Measurements from ENCODE around the gene HOXC11.

HOXC11 gene

GRCh38 chr12:54002915-54003389 lies 30.0 kb downstream of the HOXC11 start:
- DNase-seq (ENCODE audit: insufficient read length, low spot score) (no peak), FAIRE-seq (no peak)
- no peak for TF ChIP-seq POLR2A (IDR thresholded peaks at IDR 0.05; ENCODE audit: low read depth, low read length)

GRCh38 chr12:54003625-54004024 lies 30.7 kb downstream of the HOXC11 start:
- no peak for TF ChIP-seq POLR2A (IDR thresholded peaks at IDR 0.05; ENCODE audit: low read depth, low read length)
- FAIRE-seq (no peak), DNase-seq (ENCODE audit: insufficient read length, low spot score) (no peak)

- DNase-seq (ENCODE audit: insufficient read length, low spot score): no peak
- FAIRE-seq: no peak
- no peak for TF ChIP-seq POLR2A (IDR thresholded peaks at IDR 0.05; ENCODE audit: low read depth, low read length)
These were observed 31.3 kb downstream of the HOXC11 start for GRCh38 chr12:54004063-54004840.

- no peak for TF ChIP-seq POLR2A (IDR thresholded peaks at IDR 0.05; ENCODE audit: low read depth, low read length)
- FAIRE-seq (no peak), DNase-seq (ENCODE audit: insufficient read length, low spot score) (no peak)
These were observed 32.1 kb downstream of the HOXC11 start for GRCh38 chr12:54004841-54005530.

GRCh38 chr12:54005531-54005852 lies 32.6 kb downstream of the HOXC11 start:
- FAIRE-seq (no peak), DNase-seq (ENCODE audit: insufficient read length, low spot score) (no peak)
- no peak for TF ChIP-seq POLR2A (IDR thresholded peaks at IDR 0.05; ENCODE audit: low read depth, low read length)

GRCh38 chr12:54005853-54006558 lies 33.1 kb downstream of the HOXC11 start:
- no peak for FAIRE-seq

GRCh38 chr12:54006559-54007220 lies 33.8 kb downstream of the HOXC11 start:
- no peak for FAIRE-seq
- DNase-seq (ENCODE audit: insufficient read length, low spot score): no peak
- no peak for TF ChIP-seq POLR2A (IDR thresholded peaks at IDR 0.05; ENCODE audit: low read depth, low read length)

More at GRCh38 chr12:54005853-54006558, 33.1 kb downstream of the HOXC11 start:
- DNase-seq (ENCODE audit: insufficient read length, low spot score): peak; percentile 89
- no peak for TF ChIP-seq POLR2A (IDR thresholded peaks at IDR 0.05; ENCODE audit: low read depth, low read length)

- FAIRE-seq (no peak), DNase-seq (ENCODE audit: insufficient read length, low spot score) (no peak)
- TF ChIP-seq POLR2A (IDR thresholded peaks at IDR 0.05; ENCODE audit: low read depth, low read length): no peak
These were observed 34.8 kb downstream of the HOXC11 start for GRCh38 chr12:54007538-54008259.

- no peak for FAIRE-seq
- TF ChIP-seq POLR2A (IDR thresholded peaks at IDR 0.05; ENCODE audit: low read depth, low read length): no peak
- no peak for DNase-seq (ENCODE audit: insufficient read length, low spot score)
These were observed 35.3 kb downstream of the HOXC11 start for GRCh38 chr12:54008260-54008552.

GRCh38 chr12:54009171-54010052 lies 36.5 kb downstream of the HOXC11 start:
- no peak for TF ChIP-seq POLR2A (IDR thresholded peaks at IDR 0.05; ENCODE audit: low read depth, low read length)
- DNase-seq (ENCODE audit: insufficient read length, low spot score) (no peak), FAIRE-seq (no peak)

GRCh38 chr12:54010053-54010971 lies 37.4 kb downstream of the HOXC11 start:
- FAIRE-seq: no peak
- no peak for DNase-seq (ENCODE audit: insufficient read length, low spot score)
- no peak for TF ChIP-seq POLR2A (IDR thresholded peaks at IDR 0.05; ENCODE audit: low read depth, low read length)

Data from H54 (cell line).